GM21360 (cell line): ENCODE results near the gene WNK1.

Experiments used
- ATAC-seq: cut with Tn5 transposase; IDR thresholded peaks from one replicate; pipeline ENCODE4 v1.9.1; 2021; ENCODE audit warnings: mild to moderate bottlenecking, moderate library complexity; ENCODE audit not compliant: unreplicated experiment

Gene WNK1

GRCh38 chr12:851913-852312 lies 99.5 kb downstream of the WNK1 start:
- no peak for ATAC-seq

- ATAC-seq, result no peak
Observed at GRCh38 chr12:852864-853263, 100.5 kb downstream of the WNK1 start.

GRCh38 chr12:857611-858010 lies 105.2 kb downstream of the WNK1 start:
- ATAC-seq, result no peak

- ATAC-seq, result no peak
Observed at GRCh38 chr12:862303-862911, 110.0 kb downstream of the WNK1 start.

GRCh38 chr12:863285-863684 lies 110.9 kb downstream of the WNK1 start:
- ATAC-seq, result no peak

GRCh38 chr12:865614-866013 lies 113.2 kb downstream of the WNK1 start:
- ATAC-seq, result no peak

GRCh38 chr12:867905-868304 lies 115.5 kb downstream of the WNK1 start:
- no peak for ATAC-seq

GRCh38 chr12:868722-869121 lies 116.3 kb downstream of the WNK1 start:
- no peak for ATAC-seq

- no peak for ATAC-seq
Observed at GRCh38 chr12:870378-870777, 118.0 kb downstream of the WNK1 start.

- no peak for ATAC-seq
Observed at GRCh38 chr12:873954-874353, 121.6 kb downstream of the WNK1 start.

GRCh38 chr12:879641-880040 lies 127.3 kb downstream of the WNK1 start:
- no peak for ATAC-seq

- no peak for ATAC-seq
Observed at GRCh38 chr12:880656-881055, 128.3 kb downstream of the WNK1 start.

- ATAC-seq, result no peak
Observed at GRCh38 chr12:884746-885414, 132.5 kb downstream of the WNK1 start.

- ATAC-seq, result no peak
Observed at GRCh38 chr12:885701-886100, 133.3 kb downstream of the WNK1 start.

GRCh38 chr12:886206-886605 lies 133.8 kb downstream of the WNK1 start:
- ATAC-seq, result no peak

- ATAC-seq, result no peak
Observed at GRCh38 chr12:894226-894625, 141.8 kb downstream of the WNK1 start.

GRCh38 chr12:896031-896430 lies 143.7 kb downstream of the WNK1 start:
- ATAC-seq, result no peak

GRCh38 chr12:897386-897785 lies 145.0 kb downstream of the WNK1 start:
- no peak for ATAC-seq

- no peak for ATAC-seq
Observed at GRCh38 chr12:902581-902980, 150.2 kb downstream of the WNK1 start.

GRCh38 chr12:903055-903454 lies 150.7 kb downstream of the WNK1 start:
- no peak for ATAC-seq

- no peak for ATAC-seq
Observed at GRCh38 chr12:904010-904414, 151.6 kb downstream of the WNK1 start.

GRCh38 chr12:905261-906031 lies 153.1 kb downstream of the WNK1 start:
- no peak for ATAC-seq
